ENCODE measurements around the gene SMIM7.

DNA sequence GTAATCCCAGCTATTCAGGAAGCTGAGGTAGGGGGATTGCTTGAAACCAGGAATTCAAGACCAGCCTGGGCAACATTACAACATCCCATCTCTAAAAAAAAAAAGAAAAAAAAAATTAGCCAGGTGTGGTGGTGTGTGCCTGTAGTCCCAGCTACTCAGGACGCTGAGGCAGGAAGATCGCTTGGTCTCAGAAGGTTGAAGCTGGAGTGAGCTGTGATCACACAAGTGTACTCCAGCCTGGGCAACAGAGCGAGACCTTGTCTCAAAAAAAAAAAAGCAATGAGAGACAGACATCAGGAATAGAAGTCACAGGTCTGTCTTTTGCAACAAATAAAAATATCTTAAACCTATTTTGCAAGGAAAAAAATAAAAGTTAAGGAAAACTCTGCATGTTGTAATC is 24.3 kb upstream of the SMIM7 start:
- TF ChIP-seq CTCF (IDR thresholded peaks at IDR 0.05; ENCODE audit: low read length) (no peak), EZH2 (optimal IDR thresholded peaks at IDR 0.05; ENCODE audit: low read depth, low read length) (no peak), EZH2phosphoT487 (IDR thresholded peaks at IDR 0.05; ENCODE audit: low read length) (no peak)
